PC-9 (cell line): Measurements from ENCODE around the gene SLC30A7. TPM values are rescaled to one million over a fixed set of nuclear protein-coding genes. Genes with fewer than 3 reads are reported as not detected.

Experiments used
- BruUV-seq: library from RNA; stranded (reverse); fragments of 400-500 nt; replicated peaks from 2 replicates; lab custom pipeline; 2021; lab: Mats Ljungman, UMichigan
- CTCF ChIA-PET: fragments of 300-600 bp; sonication (Branson Sonifier 250); formaldehyde crosslinking; loops from one replicate; lab custom pipeline; 2022; ENCODE audit warnings: antibody characterized with exemption; lab: Charles Lee
- POLR2A ChIA-PET: fragments of 300-600 bp; sonication (Branson Sonifier 250); formaldehyde crosslinking; loops from one replicate; lab custom pipeline; 2022; ENCODE audit warnings: antibody characterized with exemption; ENCODE audit not compliant: unreplicated experiment; lab: Charles Lee
- DNase-seq, 2 experiments: peaks; one replicate each; pipeline versions ENCODE4 v3.0.0 to v3.0.0-alpha.2; 2015 to 2022; ENCODE audit warnings: mixed read lengths in 1 of 2
- H2AFZ ChIP-seq: fragments of 200-600 bp; sonication (generic); 2 replicates; pipeline ENCODE4 v1.8.1; 2017; ENCODE audit warnings: antibody characterized with exemption
- H3F3A ChIP-seq: fragments of 200-600 bp; sonication (generic); 2 replicates; pipeline ENCODE4 v1.8.1; 2017; ENCODE audit warnings: antibody characterized with exemption, mild to moderate bottlenecking, low read depth; ENCODE audit not compliant: insufficient read depth
- H3K27ac ChIP-seq: fragments of 200-600 bp; sonication (generic); 2 replicates; pipeline ENCODE4 v1.6.1; 2016; ENCODE audit warnings: mixed run types
- H3K27me3 ChIP-seq: fragments of 200-600 bp; sonication (generic); 2 replicates; pipeline ENCODE4 v1.6.1; 2016; ENCODE audit warnings: low read depth, mixed run types; ENCODE audit not compliant: insufficient read depth
- H3K36me3 ChIP-seq: fragments of 200-600 bp; sonication (generic); 2 replicates; pipeline ENCODE4 v1.6.1; 2016; ENCODE audit warnings: low read depth, mixed run types
- H3K4me1 ChIP-seq: fragments of 200-600 bp; sonication (generic); replicated peaks from 2 replicates; pipeline ENCODE4 v1.6.1; 2016; ENCODE audit warnings: mixed run types; ENCODE audit not compliant: insufficient read depth
- H3K4me2 ChIP-seq: fragments of 200-600 bp; sonication (generic); 2 replicates; pipeline ENCODE4 v1.6.1; 2017; ENCODE audit warnings: mixed run types
- H3K4me3 ChIP-seq: fragments of 200-600 bp; sonication (generic); 2 replicates; pipeline ENCODE4 v1.6.1; 2016; ENCODE audit warnings: mixed run types
- H3K79me2 ChIP-seq: fragments of 200-600 bp; sonication (generic); 2 replicates; pipeline ENCODE4 v1.6.1; 2017; ENCODE audit warnings: low read depth, mixed run types
- H3K9me2 ChIP-seq: fragments of 200-600 bp; sonication (generic); 2 replicates; pipeline ENCODE4 v1.8.1; 2017; ENCODE audit warnings: mild to moderate bottlenecking; ENCODE audit not compliant: insufficient read depth
- H3K9me3 ChIP-seq: fragments of 200-600 bp; sonication (generic); 2 replicates; pipeline ENCODE4 v1.8.1; 2016; ENCODE audit warnings: low read depth; ENCODE audit not compliant: insufficient read depth
- H4K20me1 ChIP-seq: fragments of 200-600 bp; sonication (generic); 2 replicates; pipeline ENCODE4 v1.8.1; 2017; ENCODE audit not compliant: insufficient read depth
- EZH2 ChIP-seq: fragments of 200-600 bp; sonication (generic); IDR thresholded peaks from 2 replicates; pipeline ENCODE4 v1.8.0; 2017; ENCODE audit warnings: antibody characterized with exemption, low read depth
- intact Hi-C: fragments of 100-400 bp; cut with micrococcal nuclease; formaldehyde crosslinking; loops from one replicate; pipeline ENCODE4 v1.10.0; 2022; ENCODE audit not compliant: unreplicated experiment
- total RNA-seq: library from RNA; stranded (reverse); gene quantifications from 2 replicates; pipeline ENCODE4 v1.2.3, GENCODE V29; 2021
- TF ChIP-seq, protein P1 (sequence below): fragments of 200-600 bp; sonication (generic); conservative IDR thresholded peaks from 2 replicates; pipeline ENCODE4 v1.6.1; 2017; ENCODE audit warnings: mixed run types, antibody characterized with exemption, mild to moderate bottlenecking, moderate library complexity

SLC30A7 gene
- total RNA-seq, 1 experiment from 2014 or later: 27.4 TPM

- H3K4me2 ChIP-seq: no peak overlapping the region
- H2AFZ ChIP-seq: no peak overlapping the region
- intact Hi-C loops: loop anchor here (10.0 kb wide), 1 partner anchor 116 kb away; no protein-coding TSS in a partner anchor
- no peaks in the 10 kb centered on the region for H3K27me3 ChIP-seq
- H3K27ac ChIP-seq: no peak overlapping the region
- POLR2A ChIA-PET: no interaction called here
- BruUV-seq: no TSS peak
- H3K9me2 ChIP-seq: no peaks in the 10 kb centered on the region
- H3K36me3 ChIP-seq: peaks cover 13% of the 10 kb centered on the region; the same call in 1 of the 2 replicates
- TF ChIP-seq EZH2: no peak
- TF ChIP-seq, protein P1, sequence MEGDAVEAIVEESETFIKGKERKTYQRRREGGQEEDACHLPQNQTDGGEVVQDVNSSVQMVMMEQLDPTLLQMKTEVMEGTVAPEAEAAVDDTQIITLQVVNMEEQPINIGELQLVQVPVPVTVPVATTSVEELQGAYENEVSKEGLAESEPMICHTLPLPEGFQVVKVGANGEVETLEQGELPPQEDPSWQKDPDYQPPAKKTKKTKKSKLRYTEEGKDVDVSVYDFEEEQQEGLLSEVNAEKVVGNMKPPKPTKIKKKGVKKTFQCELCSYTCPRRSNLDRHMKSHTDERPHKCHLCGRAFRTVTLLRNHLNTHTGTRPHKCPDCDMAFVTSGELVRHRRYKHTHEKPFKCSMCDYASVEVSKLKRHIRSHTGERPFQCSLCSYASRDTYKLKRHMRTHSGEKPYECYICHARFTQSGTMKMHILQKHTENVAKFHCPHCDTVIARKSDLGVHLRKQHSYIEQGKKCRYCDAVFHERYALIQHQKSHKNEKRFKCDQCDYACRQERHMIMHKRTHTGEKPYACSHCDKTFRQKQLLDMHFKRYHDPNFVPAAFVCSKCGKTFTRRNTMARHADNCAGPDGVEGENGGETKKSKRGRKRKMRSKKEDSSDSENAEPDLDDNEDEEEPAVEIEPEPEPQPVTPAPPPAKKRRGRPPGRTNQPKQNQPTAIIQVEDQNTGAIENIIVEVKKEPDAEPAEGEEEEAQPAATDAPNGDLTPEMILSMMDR: no peak
- no peak for DNase-seq
- CTCF ChIA-PET: no interaction called here
- no peaks in the 10 kb centered on the region for H3F3A ChIP-seq
- H3K9me3 ChIP-seq: no peaks in the 10 kb centered on the region
- no peak overlapping the region for H3K4me3 ChIP-seq
- H3K4me1 ChIP-seq: peaks cover 18% of the 10 kb centered on the region
- peaks cover 47% of the 10 kb centered on the region for H3K79me2 ChIP-seq
- H4K20me1 ChIP-seq: peaks cover 3% of the 10 kb centered on the region; the same call in 1 of the 2 replicates
Observed at GRCh38 chr1:101028466-101028865, 132.6 kb downstream of the SLC30A7 start.

DNA sequence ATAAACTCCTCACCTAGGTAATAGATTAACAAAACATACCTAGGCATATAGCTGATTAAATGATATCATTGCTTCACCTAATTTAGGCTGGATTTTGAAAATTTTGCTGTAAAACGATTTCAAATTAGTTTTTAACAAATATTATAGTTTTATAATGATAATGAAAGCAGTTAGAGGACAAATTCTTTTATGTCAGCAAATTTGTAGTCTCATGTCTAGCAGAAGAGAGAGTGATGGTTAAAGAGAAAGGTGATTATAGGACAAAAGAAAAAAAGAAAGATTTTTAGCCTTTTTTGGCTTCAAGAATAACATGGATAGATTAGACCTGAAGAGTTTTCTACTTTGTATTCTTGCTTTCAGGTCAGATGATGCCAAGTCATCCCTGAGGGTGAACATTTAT lies 133.3 kb downstream of the SLC30A7 start:
- H3K79me2 ChIP-seq: peaks cover 43% of the 10 kb centered on the region
- H3K9me3 ChIP-seq: no peaks in the 10 kb centered on the region
- no peak for TF ChIP-seq EZH2
- TF ChIP-seq, protein P1: no peak
- intact Hi-C loops: loop anchor here (10.0 kb wide), 1 partner anchor 116 kb away; no protein-coding TSS in a partner anchor
- DNase-seq: no peak
- CTCF ChIA-PET: interaction anchor here (0.6 kb wide), 1 partner anchor 1389 kb away, joined by 3 read pairs; no protein-coding TSS in a partner anchor
- no peak overlapping the region for H2AFZ ChIP-seq
- no peaks in the 10 kb centered on the region for H3K9me2 ChIP-seq
- POLR2A ChIA-PET: no interaction called here
- H3F3A ChIP-seq: no peaks in the 10 kb centered on the region
- 0 out of 2 replicates have a peak, but pooled peaks cover 8% of the 10 kb centered on the region for H3K36me3 ChIP-seq
- H4K20me1 ChIP-seq: peaks cover 3% of the 10 kb centered on the region; the same call in 1 of the 2 replicates
- H3K4me1 ChIP-seq: peaks cover 18% of the 10 kb centered on the region
- BruUV-seq: no TSS peak
- H3K27ac ChIP-seq: no peak overlapping the region
- H3K4me3 ChIP-seq: no peak overlapping the region
- no peaks in the 10 kb centered on the region for H3K27me3 ChIP-seq
- no peak overlapping the region for H3K4me2 ChIP-seq

GRCh38 chr1:101030881-101031280 lies 135.0 kb downstream of the SLC30A7 start:
- ChIA-PET POLR2A (no interaction called here), CTCF (no interaction called here)
- Histone ChIP-seq H3K9me3 (no peaks in the 10 kb centered on the region), H2AFZ (no peak overlapping the region), H3K79me2 (peaks cover 31% of the 10 kb centered on the region), H3K4me1 (peaks cover 10% of the 10 kb centered on the region), H3K27ac (no peak overlapping the region), H3K4me2 (no peak overlapping the region), H3K9me2 (no peaks in the 10 kb centered on the region), H4K20me1 (peaks cover 3% of the 10 kb centered on the region; the same call in 1 of the 2 replicates), H3F3A (no peaks in the 10 kb centered on the region), H3K4me3 (no peak overlapping the region), H3K36me3 (0 out of 2 replicates have a peak, but pooled peaks cover 8% of the 10 kb centered on the region), H3K27me3 (no peaks in the 10 kb centered on the region)
- TF ChIP-seq, protein P1: no peak
- no peak for TF ChIP-seq EZH2
- BruUV-seq: no TSS peak
- intact Hi-C loops: no loop called here
- no peak for DNase-seq

Other genes starting within 250 kb of the SLC30A7 start
- not detected in 2 replicates for gene VCAM1, start 176.3 kb upstream of the SLC30A7 start, total RNA-seq
- gene EXTL2, start 1.2 kb upstream of the SLC30A7 start, total RNA-seq: 16.3 and 20.2 TPM in 2 replicates
- gene DPH5, start 129.7 kb downstream of the SLC30A7 start, total RNA-seq: 38.8 and 39.4 TPM in 2 replicates